Glomerular endothelial cell (primary cell): ENCODE measurements around the gene SLC37A1. TPM values are rescaled to one million over a fixed set of nuclear protein-coding genes. Genes with fewer than 3 reads are reported as not detected.

ENCODE experiments used
- DNase-seq: peaks from one replicate; pipeline ENCODE4 v3.0.0-alpha.2; 2011; ENCODE audit warnings: low read depth, low spot score; ENCODE audit errors: extremely low read depth
- total RNA-seq: library from RNA; depleted of rRNA; stranded (reverse); fragments of >200 nt; gene quantifications from 2 replicates; pipeline ENCODE4 v1.2.3, GENCODE V29; 2015

The SLC37A1 gene
- total RNA-seq, 1 donor from 2014 or later, result 26.8 TPM

DNA sequence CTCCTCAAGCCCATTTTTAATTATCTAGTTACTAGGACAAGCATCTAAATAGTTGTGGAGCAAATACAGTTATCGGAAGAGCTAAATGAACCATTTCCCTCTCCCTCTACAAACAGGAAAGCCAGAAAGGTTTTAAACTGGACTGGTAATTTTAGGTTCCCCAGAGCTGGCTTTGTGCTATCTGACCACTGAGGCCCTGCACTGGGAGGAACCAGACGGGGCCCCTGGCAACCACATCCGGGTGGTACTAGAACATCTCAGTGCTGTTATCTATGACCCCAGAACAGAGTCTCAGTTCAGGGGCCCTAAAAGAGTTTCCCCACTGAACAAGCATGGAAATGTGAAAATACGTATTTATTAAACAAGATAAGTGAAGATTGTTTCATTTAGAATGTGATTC is 9.9 kb upstream of the SLC37A1 start:
- DNase-seq, result no peak

GRCh38 chr21:42505090-42505726 is 8.4 kb upstream of the SLC37A1 start:
- no peak for DNase-seq

- no peak for DNase-seq
Observed at GRCh38 chr21:42507418-42507817, 6.2 kb upstream of the SLC37A1 start.

DNA sequence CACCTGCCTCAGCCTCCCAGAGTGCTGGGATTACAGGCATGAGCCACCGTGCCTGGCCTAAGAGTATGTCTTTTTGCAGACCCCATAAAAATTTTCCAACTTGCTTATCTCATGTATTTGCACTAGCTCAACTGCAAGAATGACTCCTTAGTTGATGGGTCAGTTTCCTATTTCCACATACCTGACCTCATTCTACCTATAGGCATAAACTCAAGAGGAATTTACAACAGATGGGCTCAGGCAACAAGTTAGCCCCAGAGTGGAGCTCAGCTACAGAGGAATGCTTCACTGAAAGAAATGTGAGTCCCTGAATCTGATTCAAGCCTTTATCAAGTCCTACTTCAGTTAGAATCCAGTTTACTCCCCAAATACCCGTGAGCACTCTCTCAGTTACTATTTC is 5.3 kb upstream of the SLC37A1 start:
- no peak for DNase-seq

- no peak for DNase-seq
Observed at GRCh38 chr21:42509244-42509643, 4.4 kb upstream of the SLC37A1 start.

- no peak for DNase-seq
Observed at GRCh38 chr21:42512346-42513034, 1.2 kb upstream of the SLC37A1 start.

- no peak for DNase-seq
Observed at GRCh38 chr21:42513985-42514882, 582 bp downstream of the SLC37A1 start.

- DNase-seq, result no peak
Observed at GRCh38 chr21:42514883-42515228, 1.2 kb downstream of the SLC37A1 start.

DNA sequence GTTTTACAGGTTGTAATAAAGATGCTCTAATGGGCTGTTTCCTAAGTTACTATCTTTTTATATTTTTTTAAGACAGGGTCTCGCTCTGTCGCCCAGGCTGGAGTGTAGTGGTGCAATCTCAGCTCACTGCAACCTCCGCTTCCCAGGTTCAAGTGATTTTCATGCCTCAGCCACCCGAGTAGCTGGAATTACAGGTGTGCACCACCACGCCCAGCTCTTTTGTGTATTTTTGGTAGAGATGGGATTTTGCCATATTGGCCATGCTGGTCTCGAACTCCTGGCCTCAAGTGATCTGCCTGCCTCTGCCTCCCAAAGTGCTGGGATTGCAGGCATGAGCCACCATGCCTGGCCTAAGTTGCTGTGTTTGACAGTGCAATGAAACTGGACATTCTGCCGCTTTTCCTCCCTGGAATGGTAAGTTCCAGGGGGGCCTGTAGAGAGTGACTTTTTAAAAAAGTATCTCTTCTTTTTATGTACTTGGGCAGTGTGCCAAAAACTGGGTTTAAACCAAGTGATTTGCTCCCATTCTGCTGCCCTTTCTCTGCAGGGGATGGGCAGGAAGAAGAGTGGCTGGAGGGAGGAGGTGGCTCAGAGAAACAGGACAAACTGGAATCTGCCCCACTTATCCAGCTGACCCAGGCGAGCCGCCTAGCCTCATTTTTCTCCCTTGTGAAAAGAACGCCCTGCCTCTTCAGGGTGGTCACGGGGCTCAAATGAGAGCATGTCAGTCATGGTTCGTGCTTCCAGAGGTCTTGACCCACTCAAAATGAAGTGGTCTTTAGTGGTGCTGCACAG is 2.3 kb downstream of the SLC37A1 start:
- DNase-seq, result no peak

DNA sequence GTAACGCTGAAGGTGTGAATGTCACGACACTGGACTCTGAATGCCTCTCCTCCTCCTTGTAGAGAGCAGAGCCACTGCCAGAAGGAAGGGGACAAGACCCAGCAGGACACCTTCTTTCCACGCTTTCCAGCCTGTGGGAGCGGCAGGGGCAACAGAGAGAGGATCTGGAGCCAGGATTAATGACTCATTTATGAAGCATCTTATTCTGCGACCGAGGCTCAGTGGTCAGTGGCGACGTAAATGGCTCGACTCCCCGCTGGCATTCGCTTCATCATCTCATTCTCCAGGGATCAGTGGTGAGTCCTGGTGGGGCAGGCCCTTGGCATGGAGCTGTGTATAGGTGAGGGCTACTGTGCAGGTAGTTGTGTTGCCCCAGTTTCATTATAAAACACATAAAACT is 4.6 kb downstream of the SLC37A1 start:
- no peak for DNase-seq

DNA sequence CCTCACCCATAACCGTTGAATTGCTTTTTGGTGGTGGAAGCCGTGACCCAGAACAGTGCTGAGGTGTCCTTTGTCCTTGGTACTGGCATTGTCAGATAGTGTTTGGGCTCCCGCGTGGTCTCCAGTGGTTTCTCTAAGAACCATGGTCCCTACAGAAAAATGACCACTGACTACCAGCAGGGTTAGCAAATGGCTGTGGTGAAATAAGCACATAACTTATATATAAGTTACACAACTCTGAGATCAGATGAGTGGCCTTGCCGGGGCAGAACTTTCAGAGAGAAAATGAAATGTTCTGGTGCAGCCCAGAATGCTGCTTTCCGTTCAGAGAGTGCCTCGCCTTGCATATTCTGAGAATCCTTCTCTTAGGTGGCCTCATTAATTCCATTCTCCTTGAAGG is 5.0 kb downstream of the SLC37A1 start:
- no peak for DNase-seq

DNA sequence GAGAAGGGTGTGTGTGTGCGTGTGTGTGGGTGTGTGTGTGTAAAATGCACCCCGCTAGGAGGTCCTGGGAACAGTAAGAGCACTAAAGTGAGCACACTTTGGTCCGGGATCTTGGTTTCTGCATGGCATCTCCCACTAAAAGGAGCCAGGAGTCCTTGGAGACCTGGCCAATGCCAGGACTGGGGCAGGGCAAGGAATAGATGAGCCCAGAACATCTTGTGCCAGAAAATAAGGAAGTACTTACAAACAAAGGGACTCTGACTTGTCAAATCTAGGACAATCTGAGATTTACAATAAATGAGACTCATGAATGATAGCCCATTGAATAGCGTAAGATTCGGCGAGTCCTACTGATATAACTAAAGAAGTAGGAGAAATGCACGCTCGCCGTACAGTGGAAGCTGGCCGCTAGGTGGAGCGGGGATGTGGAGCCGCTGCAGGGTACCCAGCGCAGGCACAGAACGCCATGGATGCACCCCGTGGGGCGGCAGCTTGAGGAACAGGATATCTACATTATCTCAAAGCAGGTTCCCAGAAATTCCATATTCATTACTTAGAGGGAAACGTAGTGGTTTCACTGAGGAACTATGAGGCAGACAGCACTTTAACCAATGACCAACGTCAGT is 7.1 kb downstream of the SLC37A1 start:
- DNase-seq, result no peak

- DNase-seq, result no peak
Observed at GRCh38 chr21:42521384-42521783, 7.7 kb downstream of the SLC37A1 start.

DNA sequence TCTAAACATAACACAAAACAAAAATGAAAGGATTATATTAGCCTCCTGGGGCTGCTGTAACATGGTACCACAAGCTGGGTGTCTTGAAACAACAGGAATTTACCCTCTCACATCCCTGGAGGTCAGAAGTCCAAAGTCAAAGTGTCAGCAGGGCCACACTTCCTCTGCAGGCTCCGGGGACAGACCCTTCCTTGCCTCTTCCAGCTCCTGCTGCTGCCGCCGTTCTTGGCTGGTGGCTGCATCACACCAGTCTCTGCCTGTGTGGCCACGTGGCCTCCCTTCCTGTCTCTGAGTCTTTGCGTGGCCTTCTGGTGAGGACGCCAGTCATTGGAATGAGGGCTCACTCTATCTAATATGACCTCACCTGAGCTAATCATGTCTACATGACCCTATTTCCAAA is 8.2 kb downstream of the SLC37A1 start:
- DNase-seq, result no peak

DNA sequence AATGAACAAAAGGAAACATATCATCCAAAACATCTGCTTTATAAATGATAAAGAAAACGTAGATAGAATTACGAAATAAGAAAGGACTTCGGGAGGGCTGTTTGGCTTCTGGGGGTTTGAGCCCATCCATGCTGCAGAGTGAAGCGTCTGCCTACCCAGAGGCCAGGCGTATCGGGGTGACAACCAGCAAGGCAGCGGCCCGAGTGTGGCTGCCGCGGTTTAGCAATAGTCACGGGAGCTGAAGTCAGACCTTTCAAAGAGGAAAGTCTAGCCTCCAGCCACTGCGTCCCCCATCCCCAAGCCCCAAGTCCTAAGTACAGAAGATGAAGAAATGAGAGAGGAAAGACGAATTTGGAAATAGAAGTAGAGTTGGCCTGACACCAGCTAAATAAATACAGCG is 8.6 kb downstream of the SLC37A1 start:
- DNase-seq, result no peak

DNA sequence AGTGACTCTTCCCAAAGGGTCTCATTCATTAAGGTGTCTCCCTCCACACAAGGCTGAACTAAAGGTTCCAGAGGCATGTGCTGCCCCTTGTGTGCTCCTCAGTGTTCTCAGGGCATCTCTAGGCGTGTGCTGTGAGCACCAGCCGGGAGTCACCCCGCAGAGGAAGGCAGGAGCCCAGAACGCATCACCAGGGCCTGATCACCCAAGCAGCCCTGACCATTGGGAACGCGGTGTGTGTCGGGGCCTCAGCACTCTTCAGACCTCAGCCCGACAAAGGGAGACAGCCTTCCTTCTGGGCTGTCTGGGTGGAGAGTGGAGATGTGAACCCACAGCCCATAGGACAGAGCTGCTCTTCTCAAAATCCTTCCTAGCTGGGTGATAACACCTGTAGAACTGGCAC is 9.1 kb downstream of the SLC37A1 start:
- DNase-seq, result no peak

- DNase-seq, result no peak
Observed at GRCh38 chr21:42523211-42523610, 9.6 kb downstream of the SLC37A1 start.

GRCh38 chr21:42523941-42524340 is 10.3 kb downstream of the SLC37A1 start:
- DNase-seq, result no peak

GRCh38 chr21:42524341-42525028 is 10.8 kb downstream of the SLC37A1 start:
- no peak for DNase-seq

GRCh38 chr21:42525029-42525581 is 11.5 kb downstream of the SLC37A1 start:
- no peak for DNase-seq
